ENCODE data around the gene CBARP.

GRCh38 chr19:1226522-1227303 lies 11.1 kb downstream of the CBARP start:
- TF ChIP-seq CTCF (IDR thresholded peaks at IDR 0.05; ENCODE audit: low read depth, low read length) (no peak), MAX (IDR thresholded peaks at IDR 0.05; ENCODE audit: low read depth, low read length) (no peak)
